GM18858 (cell line): ENCODE results near the gene UBE2D3.
"Not testable (repeated sequence)": the region's sequence is repeated elsewhere in the genome, so short reads cannot be mapped to it uniquely, and the experiment has no call there.

ENCODE experiments used
- ATAC-seq: cut with Tn5 transposase; IDR thresholded peaks from one replicate; pipeline ENCODE4 v1.9.1; 2021; ENCODE audit not compliant: unreplicated experiment

UBE2D3 gene

GRCh38 chr4:102826890-102827673, at the start of gene UBE2D3:
Gene UBE2D3 (minus strand): TSS chr4:102827551. CDS start chr4:102826508, 1,043 bp downstream.
- peak; percentile 20 for ATAC-seq

GRCh38 chr4:102871772-102872171, 44.4 kb upstream of the UBE2D3 start:
- no peak for ATAC-seq

GRCh38 chr4:102869569-102870197, 42.3 kb upstream of the UBE2D3 start:
- ATAC-seq, result peak; percentile 21

DNA sequence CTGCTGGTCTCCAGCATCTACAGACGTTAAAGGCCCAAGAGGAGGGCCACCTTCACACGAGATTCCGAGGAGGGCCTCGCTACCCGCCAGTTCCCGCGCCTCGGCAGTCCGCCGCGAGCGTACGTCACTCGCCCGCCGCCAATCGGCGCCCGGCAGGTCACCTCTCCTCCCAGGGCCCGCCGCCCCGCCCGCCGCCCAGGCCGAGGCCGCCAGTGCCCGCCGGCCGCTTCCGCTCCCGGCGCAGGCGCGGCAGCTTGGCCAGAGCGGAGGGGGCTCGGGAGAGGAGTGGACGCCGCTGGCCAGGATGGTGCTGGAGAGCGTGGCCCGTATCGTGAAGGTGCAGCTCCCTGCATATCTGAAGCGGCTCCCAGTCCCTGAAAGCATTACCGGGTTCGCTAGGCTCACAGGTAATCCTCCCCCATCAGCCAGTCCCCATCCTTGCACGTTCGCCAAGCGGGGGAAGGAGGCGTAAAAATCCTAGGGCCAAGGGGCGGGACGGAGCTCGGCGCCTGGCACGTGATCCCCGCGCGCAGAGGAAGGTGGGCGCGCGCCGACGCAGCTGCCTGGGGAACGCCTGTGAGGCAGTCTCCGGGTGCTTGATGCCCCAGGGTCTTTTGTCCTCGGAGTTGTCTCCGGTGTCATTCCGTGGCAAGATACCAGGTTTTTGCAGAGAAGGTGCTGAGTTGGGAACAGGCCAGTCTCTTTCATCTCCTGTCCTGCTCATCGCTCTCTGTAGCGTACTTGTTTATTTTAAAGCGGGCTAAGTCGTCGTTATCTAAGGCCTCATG, 41.6 kb upstream of the UBE2D3 start, which contains the start of gene CISD2:
Gene CISD2 (plus strand): TSS at position 212 of the 788 bp plus-strand sequence. CDS start 93 bp downstream, at position 305.
- ATAC-seq, result peak; percentile 77

GRCh38 chr4:102868153-102868780, 40.9 kb upstream of the UBE2D3 start:
- ATAC-seq, result no peak

DNA sequence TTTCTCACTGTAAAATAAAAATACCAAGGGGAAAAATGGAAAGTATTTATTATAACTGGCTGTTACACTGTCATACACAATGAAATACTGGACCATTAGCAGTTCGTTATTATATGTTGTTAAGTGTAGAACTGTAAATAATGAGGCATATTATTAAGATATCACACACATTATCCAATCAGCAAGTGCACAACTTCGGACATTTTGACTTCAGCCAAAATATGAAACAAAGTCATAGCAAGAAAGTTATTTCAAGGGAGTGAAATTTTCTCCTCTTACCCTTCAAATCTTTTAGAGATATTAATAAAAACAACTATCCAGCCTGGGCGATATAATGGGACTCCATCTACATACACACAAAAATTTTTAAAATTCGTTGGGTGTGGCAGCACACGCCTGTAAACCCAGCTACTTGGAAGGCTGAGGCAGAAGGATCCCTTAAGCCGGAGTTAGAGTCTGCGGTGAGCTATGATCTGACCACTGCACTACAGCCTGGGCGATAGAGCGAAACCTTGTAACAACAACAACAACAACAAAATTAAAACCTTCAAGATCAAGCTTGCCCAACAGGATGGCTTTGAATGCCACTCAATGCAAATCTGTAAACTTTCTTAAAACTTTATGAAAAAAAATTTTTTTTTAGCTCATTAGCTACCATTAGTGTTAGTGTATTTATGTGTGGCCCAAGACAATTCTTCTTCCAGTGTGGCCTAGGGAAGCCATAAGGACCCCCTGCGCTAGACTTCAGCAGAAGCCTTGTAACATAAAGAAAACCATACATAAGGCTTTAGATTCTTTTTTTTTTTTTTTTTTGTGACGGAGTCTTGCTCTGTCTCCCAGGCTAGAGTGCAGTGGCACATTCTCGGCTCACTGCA, 40.2 kb upstream of the UBE2D3 start:
- no peak for ATAC-seq

- ATAC-seq, result not testable (repeated sequence)
These were observed 38.0 kb upstream of the UBE2D3 start for GRCh38 chr4:102865327-102865726.

GRCh38 chr4:102862747-102863146, 35.4 kb upstream of the UBE2D3 start:
- ATAC-seq, result no peak

DNA sequence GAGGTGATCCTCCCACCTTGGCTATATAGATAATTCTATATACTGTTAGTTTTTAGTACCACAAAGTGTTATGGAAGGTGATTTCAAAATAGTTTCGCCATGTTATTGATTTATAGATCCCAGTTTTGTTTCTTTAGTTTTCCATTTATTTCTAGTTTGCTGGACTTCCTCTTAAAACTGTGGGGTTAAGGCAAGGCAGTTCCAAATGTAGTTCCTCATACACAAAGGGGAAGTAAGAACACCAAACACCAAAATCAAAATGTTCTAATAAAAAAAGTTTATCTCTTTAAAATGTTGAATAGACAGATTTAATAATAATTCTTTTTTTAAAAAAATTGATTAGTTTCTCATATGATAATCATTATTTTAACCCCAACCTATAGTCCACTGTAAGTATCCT, 34.7 kb upstream of the UBE2D3 start:
- no peak for ATAC-seq

- ATAC-seq, result no peak
These were observed 33.4 kb upstream of the UBE2D3 start for GRCh38 chr4:102860611-102861324.

GRCh38 chr4:102858828-102859464, 31.6 kb upstream of the UBE2D3 start:
- no peak for ATAC-seq

DNA sequence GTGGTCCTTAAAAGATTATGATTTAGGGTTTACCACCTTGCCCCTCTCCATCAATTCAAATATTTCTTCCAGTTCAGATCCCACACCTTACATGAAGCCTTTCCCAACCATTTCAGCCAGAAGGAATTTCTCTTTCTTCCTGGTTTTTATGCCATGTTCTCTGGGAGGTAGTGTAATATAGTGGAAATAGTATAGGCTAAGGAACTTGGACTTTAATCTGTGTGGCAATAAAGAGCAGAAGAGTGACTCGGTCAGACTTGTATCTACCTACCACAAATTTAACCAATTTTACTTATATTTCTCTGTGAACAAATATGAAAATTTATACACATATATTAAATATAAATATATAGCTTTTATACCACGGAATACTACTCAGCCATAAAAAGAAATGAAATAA, 23.0 kb upstream of the UBE2D3 start:
- no peak for ATAC-seq

DNA sequence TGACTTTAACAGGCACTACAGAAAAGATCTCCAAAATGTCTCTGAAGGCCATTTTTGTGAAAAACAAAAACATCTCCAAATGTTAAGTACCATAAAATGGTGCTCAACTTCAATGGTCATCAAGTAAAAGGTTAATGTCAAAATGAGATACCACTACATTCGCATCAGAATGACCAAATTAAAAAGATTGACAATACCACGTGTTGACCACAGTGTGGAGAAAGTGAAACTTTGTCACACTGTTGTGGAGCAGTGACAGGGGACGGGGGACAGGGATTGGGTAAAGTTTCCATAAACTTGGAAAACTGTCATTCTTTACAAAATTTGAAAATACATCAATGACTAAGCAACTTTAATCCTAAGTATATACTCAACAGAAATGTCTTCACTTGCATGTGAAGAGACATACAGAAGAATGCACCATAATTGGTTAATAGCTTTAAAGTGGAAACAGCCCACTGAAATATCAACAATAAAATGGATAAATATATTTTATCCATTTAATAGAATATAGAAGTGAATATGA, 22.3 kb upstream of the UBE2D3 start:
- no peak for ATAC-seq

GRCh38 chr4:102847687-102848086, 20.3 kb upstream of the UBE2D3 start:
- ATAC-seq, result no peak

GRCh38 chr4:102843938-102844337, 16.6 kb upstream of the UBE2D3 start:
- no peak for ATAC-seq

DNA sequence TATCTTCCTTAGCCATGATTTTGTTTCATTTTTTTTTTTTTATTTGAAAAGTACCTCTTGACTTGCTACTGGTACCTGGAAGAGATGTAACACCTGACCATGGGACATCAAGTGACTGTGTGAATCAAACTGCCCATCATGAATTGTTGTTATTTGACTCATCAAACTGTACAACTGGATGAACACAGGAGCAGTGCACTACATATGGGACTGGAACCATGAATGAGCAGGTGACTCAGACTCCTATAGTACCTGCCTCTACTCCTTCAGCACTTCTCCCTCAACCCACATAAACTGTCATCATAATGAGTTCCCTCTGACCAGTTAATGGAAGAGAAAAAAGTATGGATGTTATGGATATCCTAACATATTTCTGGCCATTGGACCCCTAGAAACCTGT, 15.9 kb upstream of the UBE2D3 start:
- ATAC-seq, result no peak

DNA sequence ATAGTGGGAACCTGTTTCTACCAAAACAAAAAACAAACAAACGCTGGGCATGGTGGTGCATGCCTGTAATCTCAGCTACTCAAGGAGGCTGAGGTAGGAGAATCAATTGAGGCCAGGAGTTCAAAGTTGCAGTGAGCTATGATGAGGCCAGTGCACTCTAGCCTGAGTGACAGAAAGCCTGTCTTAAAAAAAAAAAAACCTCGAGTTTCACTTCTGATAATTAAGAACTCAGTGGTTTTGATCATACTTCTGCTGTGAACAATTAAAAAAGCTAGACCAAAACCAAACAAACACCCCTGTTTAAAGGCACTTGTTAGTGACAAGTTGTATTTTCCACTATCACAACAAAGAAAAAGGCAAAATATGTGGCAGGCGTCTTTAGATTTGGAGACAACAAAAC, 15.0 kb upstream of the UBE2D3 start:
- ATAC-seq, result no peak

DNA sequence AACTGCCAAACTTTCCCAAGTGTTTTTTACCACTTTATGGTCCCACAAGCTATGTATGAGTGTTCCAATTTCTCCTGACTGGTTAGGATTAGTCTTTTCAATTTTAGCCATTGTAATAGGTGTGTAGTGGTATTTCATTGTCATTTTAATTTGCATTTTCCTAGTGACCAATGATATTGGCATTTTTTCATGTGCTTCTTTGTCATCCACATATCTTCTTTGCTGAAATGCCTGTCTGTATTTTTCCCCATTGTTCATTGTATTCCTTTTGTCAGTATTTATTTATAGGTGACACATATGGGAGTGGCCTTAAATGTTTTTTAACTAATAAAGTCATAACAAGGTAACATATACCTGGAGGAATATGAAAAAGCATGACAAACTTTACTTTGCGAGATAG, 9.2 kb upstream of the UBE2D3 start:
- no peak for ATAC-seq

- ATAC-seq, result no peak
These were observed 5.3 kb upstream of the UBE2D3 start for GRCh38 chr4:102832667-102833066.
